HEK293 (cell line): ENCODE data around the gene SEMA6A.

Experiments used
- CTCF ChIA-PET: fragments of 350-600 bp; formaldehyde crosslinking; extraction: SDS; loops from one replicate; lab custom pipeline; 2021; ENCODE audit warnings: antibody characterized with exemption; lab: Yijun Ruan, JAX
- POLR2A ChIA-PET: fragments of 300-600 bp; formaldehyde crosslinking; extraction: SDS; loops from one replicate; lab custom pipeline; 2020; ENCODE audit warnings: antibody characterized with exemption, inconsistent platforms; lab: Yijun Ruan, JAX
- H3K27ac ChIP-seq: fragments of 200-500 bp; sonication (Bioruptor generic); 2 replicates; pipeline ENCODE4 v1.5.1; 2014; ENCODE audit warnings: low read depth, low read length, control low read depth, inconsistent platforms; ENCODE audit errors: extremely low read depth
- H3K36me3 ChIP-seq, 2 experiments: fragments of 200-500 bp in 1 of 2; sonication (Bioruptor generic) in 1 of 2; 1 replicate in 1 of 2; 2 replicates in 1 of 2; pipeline ENCODE4 v1.5.1; 2014 to 2017; ENCODE audit warnings: inconsistent platforms in 2 of 2, low read length in 2 of 2; ENCODE audit not compliant: control insufficient read depth in 2 of 2, insufficient read depth in 1 of 2
- H3K4me1 ChIP-seq: fragments of 200-500 bp; sonication (Bioruptor generic); 2 replicates; pipeline ENCODE4 v1.5.1; 2014; ENCODE audit warnings: mild to moderate bottlenecking, low read length, inconsistent platforms; ENCODE audit not compliant: control insufficient read depth, insufficient read depth
- H3K4me3 ChIP-seq: 2 replicates; pipeline ENCODE4 v1.5.1; 2011; ENCODE audit warnings: low read depth, mild to moderate bottlenecking, control low read depth, low read length, moderate library complexity
- H3K9me3 ChIP-seq: fragments of 200-500 bp; sonication (Bioruptor generic); 2 replicates; pipeline ENCODE4 v1.5.1; 2014; ENCODE audit warnings: low read depth, low read length, inconsistent platforms; ENCODE audit not compliant: control insufficient read depth, insufficient read depth
- GFI1B ChIP-seq: fragments of 450-650 bp; formaldehyde crosslinking; IDR thresholded peaks from 2 replicates; pipeline ENCODE4 v1.5.1; 2016; ENCODE audit warnings: missing biosample characterization, missing genetic modification characterization
- KLF7 ChIP-seq: fragments of 450-650 bp; formaldehyde crosslinking; IDR thresholded peaks from 2 replicates; pipeline ENCODE4 v1.5.1; 2016; ENCODE audit warnings: missing biosample characterization, missing genetic modification characterization, borderline replicate concordance
- REPIN1 ChIP-seq: fragments of 450-650 bp; formaldehyde crosslinking; IDR thresholded peaks from 2 replicates; pipeline ENCODE4 v1.5.1; 2017; ENCODE audit warnings: missing biosample characterization, missing genetic modification characterization, low read depth
- YY1 ChIP-seq: fragments of 450-650 bp; formaldehyde crosslinking; IDR thresholded peaks from 2 replicates; pipeline ENCODE4 v1.5.1; 2018; ENCODE audit warnings: missing biosample characterization, missing genetic modification characterization
- ZFP3 ChIP-seq: fragments of 450-650 bp; formaldehyde crosslinking; IDR thresholded peaks from 2 replicates; pipeline ENCODE4 v1.5.1; 2016; ENCODE audit warnings: low read depth, missing biosample characterization, missing genetic modification characterization
- ZNF155 ChIP-seq: fragments of 450-650 bp; formaldehyde crosslinking; IDR thresholded peaks from 2 replicates; pipeline ENCODE4 v1.5.1; 2016; ENCODE audit warnings: missing biosample characterization, missing genetic modification characterization
- ZNF184 ChIP-seq: fragments of 450-650 bp; IDR thresholded peaks from 2 replicates; pipeline ENCODE4 v1.5.1; 2018; ENCODE audit warnings: missing biosample characterization, mild to moderate bottlenecking, missing genetic modification characterization
- ZNF341 ChIP-seq: fragments of 450-650 bp; formaldehyde crosslinking; IDR thresholded peaks from 2 replicates; pipeline ENCODE4; 2016; ENCODE audit warnings: low read depth, missing biosample characterization, missing genetic modification characterization
- ZNF394 ChIP-seq: fragments of 450-650 bp; formaldehyde crosslinking; IDR thresholded peaks from 2 replicates; pipeline ENCODE4 v1.5.1; 2016; ENCODE audit warnings: missing biosample characterization, missing genetic modification characterization, mild to moderate bottlenecking, moderate library complexity, borderline replicate concordance
- ZNF423 ChIP-seq: fragments of 450-650 bp; formaldehyde crosslinking; IDR thresholded peaks from 2 replicates; pipeline ENCODE4 v1.5.1; 2016; ENCODE audit warnings: missing biosample characterization, missing genetic modification characterization
- ZNF549 ChIP-seq: fragments of 450-650 bp; IDR thresholded peaks from 2 replicates; pipeline ENCODE4 v1.5.1; 2018; ENCODE audit warnings: missing biosample characterization, missing genetic modification characterization, mild to moderate bottlenecking, inconsistent platforms, moderate library complexity
- ZNF664 ChIP-seq: fragments of 450-650 bp; formaldehyde crosslinking; IDR thresholded peaks from 2 replicates; pipeline ENCODE4 v1.5.1; 2016; ENCODE audit warnings: missing biosample characterization, missing genetic modification characterization
- ZNF768 ChIP-seq: fragments of 450-650 bp; formaldehyde crosslinking; IDR thresholded peaks from 2 replicates; pipeline ENCODE4 v1.5.1; 2018; ENCODE audit warnings: missing biosample characterization, mild to moderate bottlenecking, missing genetic modification characterization
- TF ChIP-seq, protein P1 (sequence below): fragments of 450-650 bp; formaldehyde crosslinking; IDR thresholded peaks from 2 replicates; pipeline ENCODE4 v1.5.1; 2017; ENCODE audit warnings: missing biosample characterization, missing genetic modification characterization
- TF ChIP-seq, protein P2 (sequence below): fragments of 450-650 bp; formaldehyde crosslinking; IDR thresholded peaks from 2 replicates; pipeline ENCODE4 v1.5.1; 2016; ENCODE audit warnings: missing biosample characterization, missing genetic modification characterization
- TF ChIP-seq, protein P3 (sequence below): fragments of 450-650 bp; IDR thresholded peaks from 2 replicates; pipeline ENCODE4 v1.5.1; 2018; ENCODE audit warnings: missing biosample characterization, mild to moderate bottlenecking, missing genetic modification characterization

SEMA6A gene

DNA sequence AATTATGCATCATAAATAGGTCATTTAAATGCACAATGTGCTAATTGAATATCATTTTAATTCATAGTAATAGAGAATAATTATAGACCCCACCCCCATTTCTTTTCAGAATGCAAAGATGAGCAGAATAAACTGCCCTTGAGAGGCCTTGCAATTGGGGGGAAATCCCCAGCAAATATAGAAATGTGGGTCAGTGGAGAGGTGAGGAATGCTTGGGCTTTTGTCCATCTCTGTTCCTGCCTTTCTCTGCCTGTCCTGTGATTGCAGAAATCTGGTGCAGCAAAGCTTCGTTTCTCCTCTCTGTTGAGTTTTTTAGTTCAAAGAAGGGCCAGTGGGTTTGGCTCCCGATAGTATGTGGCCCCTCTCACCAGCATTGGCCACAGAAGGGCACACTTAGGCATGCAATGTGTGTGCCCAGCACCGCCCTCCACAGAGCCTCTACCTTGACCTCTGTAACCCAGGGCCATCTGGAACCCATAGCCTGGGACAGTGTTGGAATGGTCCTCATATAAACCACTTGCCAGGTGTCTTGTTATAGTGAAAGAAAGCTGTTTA lies 164.2 kb downstream of the SEMA6A start:
- POLR2A ChIA-PET, result no interaction called here
- CTCF ChIA-PET, result interaction anchor here (0.5 kb wide), 1 partner anchor 341 kb away, joined by 6 read pairs; no protein-coding TSS in a partner anchor
- H3K4me1 ChIP-seq, result no peaks in the 10 kb centered on the region
- H3K36me3 ChIP-seq, result no peaks in the 10 kb centered on the region
- H3K4me3 ChIP-seq, result no peak overlapping the region
- TF ChIP-seq ZNF664 (tag by site-specific recombination) (no peak), ZNF184 (tag by site-specific recombination) (no peak), GFI1B (tag by site-specific recombination) (no peak), KLF7 (tag by site-specific recombination) (no peak), ZNF155 (tag by site-specific recombination) (no peak), ZNF768 (tag by site-specific recombination) (no peak)
- TF ChIP-seq, protein P1, sequence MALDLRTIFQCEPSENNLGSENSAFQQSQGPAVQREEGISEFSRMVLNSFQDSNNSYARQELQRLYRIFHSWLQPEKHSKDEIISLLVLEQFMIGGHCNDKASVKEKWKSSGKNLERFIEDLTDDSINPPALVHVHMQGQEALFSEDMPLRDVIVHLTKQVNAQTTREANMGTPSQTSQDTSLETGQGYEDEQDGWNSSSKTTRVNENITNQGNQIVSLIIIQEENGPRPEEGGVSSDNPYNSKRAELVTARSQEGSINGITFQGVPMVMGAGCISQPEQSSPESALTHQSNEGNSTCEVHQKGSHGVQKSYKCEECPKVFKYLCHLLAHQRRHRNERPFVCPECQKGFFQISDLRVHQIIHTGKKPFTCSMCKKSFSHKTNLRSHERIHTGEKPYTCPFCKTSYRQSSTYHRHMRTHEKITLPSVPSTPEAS (tag by site-specific recombination), result no peak
- TF ChIP-seq, protein P2, sequence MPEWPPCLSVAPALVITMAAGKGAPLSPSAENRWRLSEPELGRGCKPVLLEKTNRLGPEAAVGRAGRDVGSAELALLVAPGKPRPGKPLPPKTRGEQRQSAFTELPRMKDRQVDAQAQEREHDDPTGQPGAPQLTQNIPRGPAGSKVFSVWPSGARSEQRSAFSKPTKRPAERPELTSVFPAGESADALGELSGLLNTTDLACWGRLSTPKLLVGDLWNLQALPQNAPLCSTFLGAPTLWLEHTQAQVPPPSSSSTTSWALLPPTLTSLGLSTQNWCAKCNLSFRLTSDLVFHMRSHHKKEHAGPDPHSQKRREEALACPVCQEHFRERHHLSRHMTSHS, result no peak
- TF ChIP-seq, protein P3, sequence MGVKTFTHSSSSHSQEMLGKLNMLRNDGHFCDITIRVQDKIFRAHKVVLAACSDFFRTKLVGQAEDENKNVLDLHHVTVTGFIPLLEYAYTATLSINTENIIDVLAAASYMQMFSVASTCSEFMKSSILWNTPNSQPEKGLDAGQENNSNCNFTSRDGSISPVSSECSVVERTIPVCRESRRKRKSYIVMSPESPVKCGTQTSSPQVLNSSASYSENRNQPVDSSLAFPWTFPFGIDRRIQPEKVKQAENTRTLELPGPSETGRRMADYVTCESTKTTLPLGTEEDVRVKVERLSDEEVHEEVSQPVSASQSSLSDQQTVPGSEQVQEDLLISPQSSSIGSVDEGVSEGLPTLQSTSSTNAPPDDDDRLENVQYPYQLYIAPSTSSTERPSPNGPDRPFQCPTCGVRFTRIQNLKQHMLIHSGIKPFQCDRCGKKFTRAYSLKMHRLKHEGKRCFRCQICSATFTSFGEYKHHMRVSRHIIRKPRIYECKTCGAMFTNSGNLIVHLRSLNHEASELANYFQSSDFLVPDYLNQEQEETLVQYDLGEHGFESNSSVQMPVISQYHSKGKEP (tag by site-specific recombination), result no peak
- no peak overlapping the region for H3K27ac ChIP-seq
- H3K9me3 ChIP-seq, result no peaks in the 10 kb centered on the region

DNA sequence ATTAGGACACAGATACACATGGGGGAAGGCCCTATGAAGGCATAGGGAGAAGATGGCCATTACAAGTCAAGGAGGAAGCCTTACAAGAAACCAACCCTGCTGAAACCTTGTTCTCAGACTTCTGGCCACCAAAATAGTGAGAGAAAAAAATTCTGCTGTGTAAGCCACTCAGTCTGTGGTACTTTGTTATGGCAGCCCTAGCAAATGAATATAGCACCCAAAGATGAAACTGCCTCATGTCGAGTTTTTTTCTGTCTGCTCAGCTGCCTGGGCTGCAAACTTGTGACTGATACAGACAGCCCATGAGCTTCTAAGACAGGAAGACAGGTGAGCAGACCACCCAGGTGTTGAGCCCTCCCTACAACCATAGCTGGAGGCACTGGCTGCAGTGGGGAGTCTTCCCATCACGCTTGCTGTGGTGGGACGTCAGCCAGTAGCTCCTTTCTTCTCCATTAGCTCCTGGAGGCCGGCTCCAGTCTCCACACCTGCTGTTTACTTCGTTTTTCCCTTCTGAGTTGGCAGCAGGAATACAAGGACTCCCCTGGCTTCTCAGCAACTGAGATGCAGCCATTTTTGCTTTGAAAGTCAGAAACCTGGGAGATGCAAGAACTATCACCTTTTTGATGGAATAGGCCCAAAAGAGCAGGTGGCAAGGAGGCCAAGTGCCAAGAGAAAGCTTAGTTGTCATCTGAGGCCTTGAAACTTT lies 164.9 kb downstream of the SEMA6A start:
- no peak overlapping the region for H3K4me3 ChIP-seq
- no peak overlapping the region for H3K27ac ChIP-seq
- POLR2A ChIA-PET, result no interaction called here
- CTCF ChIA-PET, result no interaction called here
- H3K36me3 ChIP-seq, result no peaks in the 10 kb centered on the region
- TF ChIP-seq REPIN1 (tag by site-specific recombination), result no peak
- no peak for TF ChIP-seq ZFP3 (tag by site-specific recombination)
- no peak for TF ChIP-seq ZNF341
- TF ChIP-seq ZNF549 (tag by site-specific recombination), result no peak
- TF ChIP-seq ZNF394, result no peak
- no peak for TF ChIP-seq ZNF423 (tag by site-specific recombination)
- TF ChIP-seq, protein P2, result no peak
- no peak for TF ChIP-seq YY1 (tag by site-specific recombination)
- H3K9me3 ChIP-seq, result no peaks in the 10 kb centered on the region
- no peaks in the 10 kb centered on the region for H3K4me1 ChIP-seq
